ENCODE data around the gene GINS2.

Gene GINS2

DNA sequence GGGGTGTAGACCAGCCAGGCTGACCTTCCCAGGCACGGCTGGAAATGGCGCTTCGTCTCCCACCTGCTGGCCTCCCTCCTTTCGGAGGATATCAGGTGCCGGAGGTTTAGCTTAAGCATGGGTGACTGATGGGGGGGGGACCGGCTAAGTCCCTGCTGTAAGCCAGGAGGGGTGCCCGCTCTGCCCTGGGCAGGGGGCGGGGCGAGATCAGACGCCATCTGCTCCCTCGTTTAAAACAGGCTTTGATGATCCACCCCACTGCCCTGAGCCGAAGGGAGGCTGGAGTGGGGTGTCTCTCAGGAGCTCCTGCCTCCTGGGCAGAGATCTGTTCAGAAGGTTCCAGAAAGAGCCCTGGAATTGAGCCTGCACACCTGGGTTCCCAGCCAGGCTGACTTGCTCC, 36.2 kb upstream of the GINS2 start:
- Histone ChIP-seq H3K27ac (no peak overlapping the region), H3K4me3 (ENCODE audit: low read depth, low read length) (no peak overlapping the region), H3K27me3 (replicated peaks) (no peaks in the 10 kb centered on the region), H3K36me3 (replicated peaks) (no peaks in the 10 kb centered on the region)
- DNase-seq, result no peak
- in situ Hi-C loops (cut with HindIII; ENCODE audit: low pct_ligation_motif_present, low sequenced_read_pairs), result no loop called here
- TF ChIP-seq, protein P1, sequence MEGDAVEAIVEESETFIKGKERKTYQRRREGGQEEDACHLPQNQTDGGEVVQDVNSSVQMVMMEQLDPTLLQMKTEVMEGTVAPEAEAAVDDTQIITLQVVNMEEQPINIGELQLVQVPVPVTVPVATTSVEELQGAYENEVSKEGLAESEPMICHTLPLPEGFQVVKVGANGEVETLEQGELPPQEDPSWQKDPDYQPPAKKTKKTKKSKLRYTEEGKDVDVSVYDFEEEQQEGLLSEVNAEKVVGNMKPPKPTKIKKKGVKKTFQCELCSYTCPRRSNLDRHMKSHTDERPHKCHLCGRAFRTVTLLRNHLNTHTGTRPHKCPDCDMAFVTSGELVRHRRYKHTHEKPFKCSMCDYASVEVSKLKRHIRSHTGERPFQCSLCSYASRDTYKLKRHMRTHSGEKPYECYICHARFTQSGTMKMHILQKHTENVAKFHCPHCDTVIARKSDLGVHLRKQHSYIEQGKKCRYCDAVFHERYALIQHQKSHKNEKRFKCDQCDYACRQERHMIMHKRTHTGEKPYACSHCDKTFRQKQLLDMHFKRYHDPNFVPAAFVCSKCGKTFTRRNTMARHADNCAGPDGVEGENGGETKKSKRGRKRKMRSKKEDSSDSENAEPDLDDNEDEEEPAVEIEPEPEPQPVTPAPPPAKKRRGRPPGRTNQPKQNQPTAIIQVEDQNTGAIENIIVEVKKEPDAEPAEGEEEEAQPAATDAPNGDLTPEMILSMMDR (IDR thresholded peaks at IDR 0.05; ENCODE audit: low read depth, low read length, missing control alignments), result no peak

DNA sequence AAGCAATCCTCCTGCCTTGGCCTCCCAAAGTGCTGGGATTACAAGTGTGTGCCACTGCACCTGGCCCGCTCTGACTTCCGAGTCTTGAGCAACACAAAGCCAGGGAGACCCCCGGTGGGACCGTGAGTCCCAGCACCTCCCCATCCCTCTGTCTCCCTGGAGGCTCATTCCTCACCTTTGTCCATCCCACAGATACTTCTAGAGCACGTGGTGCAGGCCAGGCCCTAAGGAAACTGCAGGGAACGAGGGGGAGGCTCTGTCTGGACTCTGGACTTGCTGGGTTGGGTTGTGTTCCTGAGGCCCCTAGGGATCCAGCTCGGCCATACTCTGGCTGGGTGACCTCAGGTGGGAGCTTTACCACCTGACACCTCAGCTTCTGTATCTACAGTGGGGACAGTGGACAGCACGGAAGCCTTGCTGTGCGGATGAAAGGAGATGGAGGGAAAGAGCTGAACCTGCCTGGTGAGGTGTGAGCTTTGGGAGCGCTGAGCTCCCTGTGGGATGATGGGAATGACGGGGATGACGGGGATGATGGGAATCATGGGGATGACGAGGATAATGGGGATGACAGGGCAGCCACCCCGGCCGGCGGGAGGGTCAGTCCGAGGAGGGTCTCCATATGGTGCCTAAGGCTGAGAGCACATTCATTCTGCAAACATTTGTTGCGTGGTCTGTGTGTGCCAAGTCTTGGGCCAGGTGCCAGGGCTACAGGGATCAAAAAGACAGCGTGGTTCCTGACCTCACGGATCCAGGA, 35.5 kb upstream of the GINS2 start:
- DNase-seq, result no peak
- in situ Hi-C loops (cut with HindIII; ENCODE audit: low pct_ligation_motif_present, low sequenced_read_pairs), result no loop called here
- Histone ChIP-seq H3K4me3 (ENCODE audit: low read depth, low read length) (no peak overlapping the region), H3K36me3 (replicated peaks) (no peaks in the 10 kb centered on the region), H3K27me3 (replicated peaks) (no peaks in the 10 kb centered on the region), H3K27ac (no peak overlapping the region)
- TF ChIP-seq, protein P1 (IDR thresholded peaks at IDR 0.05; ENCODE audit: low read depth, low read length, missing control alignments), result no peak

- Histone ChIP-seq H3K27ac (no peak overlapping the region), H3K36me3 (replicated peaks) (no peaks in the 10 kb centered on the region), H3K27me3 (replicated peaks) (no peaks in the 10 kb centered on the region), H3K4me3 (ENCODE audit: low read depth, low read length) (no peak overlapping the region)
- DNase-seq, result no peak
- TF ChIP-seq, protein P1 (IDR thresholded peaks at IDR 0.05; ENCODE audit: low read depth, low read length, missing control alignments), result no peak
- in situ Hi-C loops (cut with HindIII; ENCODE audit: low pct_ligation_motif_present, low sequenced_read_pairs), result no loop called here
Measured at GRCh38 chr16:85722128-85722893, 33.6 kb upstream of the GINS2 start.

- in situ Hi-C loops (cut with HindIII; ENCODE audit: low pct_ligation_motif_present, low sequenced_read_pairs), result no loop called here
- DNase-seq, result no peak
- H3K36me3 ChIP-seq (replicated peaks), result no peaks in the 10 kb centered on the region
- H3K27ac ChIP-seq, result no peak overlapping the region
- TF ChIP-seq, protein P1 (IDR thresholded peaks at IDR 0.05; ENCODE audit: low read depth, low read length, missing control alignments), result no peak
- H3K27me3 ChIP-seq (replicated peaks), result no peaks in the 10 kb centered on the region
- H3K4me3 ChIP-seq (ENCODE audit: low read depth, low read length), result no peak overlapping the region
Measured at GRCh38 chr16:85720302-85720637, 31.5 kb upstream of the GINS2 start.

DNA sequence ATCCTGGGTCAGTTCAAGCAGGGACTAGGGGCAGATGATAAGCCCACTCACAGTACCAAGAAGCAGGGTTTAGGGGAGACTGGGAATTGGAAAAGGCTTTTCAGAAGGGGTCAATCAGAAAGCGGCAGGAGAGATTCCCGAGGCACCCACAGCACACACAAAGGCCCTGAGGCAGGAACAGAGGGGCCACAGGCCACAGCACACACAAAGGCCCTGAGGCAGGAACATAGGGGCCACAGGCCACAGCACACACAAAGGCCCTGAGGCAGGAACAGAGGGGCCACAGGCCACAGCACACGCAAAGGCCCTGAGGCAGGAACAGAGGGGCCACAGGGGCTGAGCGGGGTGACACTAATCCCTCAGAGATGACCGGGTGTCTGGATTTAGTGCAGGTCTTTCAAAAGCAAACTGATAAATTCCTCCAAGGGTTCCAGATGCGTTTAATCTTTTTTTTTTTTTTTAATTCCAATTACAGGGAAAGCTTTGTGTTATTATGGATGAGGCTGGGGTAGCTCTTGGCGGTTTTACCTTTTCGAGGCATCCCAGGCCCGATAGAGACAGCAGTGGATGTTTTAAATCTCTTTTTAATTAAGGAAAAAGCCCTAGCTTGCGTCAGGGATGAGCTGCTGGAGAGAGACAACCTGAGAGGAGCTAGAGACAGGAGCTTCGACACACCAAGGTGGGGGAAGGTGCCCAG, 31.0 kb upstream of the GINS2 start:
- H3K36me3 ChIP-seq (replicated peaks), result no peaks in the 10 kb centered on the region

More for the DNA sequence above, 31.0 kb upstream of the GINS2 start:
- in situ Hi-C loops (cut with HindIII; ENCODE audit: low pct_ligation_motif_present, low sequenced_read_pairs), result no loop called here
- TF ChIP-seq, protein P1 (IDR thresholded peaks at IDR 0.05; ENCODE audit: low read depth, low read length, missing control alignments), result no peak
- no peak overlapping the region for H3K27ac ChIP-seq
- H3K27me3 ChIP-seq (replicated peaks), result no peaks in the 10 kb centered on the region
- no peak overlapping the region for H3K4me3 ChIP-seq (ENCODE audit: low read depth, low read length)
- no peak for DNase-seq

Measured in brain microvascular endothelial cell (primary cell).